HG03457 (cell line): ENCODE results near the gene KPNA6.
A peak's percentile ranks its signal among the peaks of the same experiment; 100 is the strongest.

Experiments
- ATAC-seq: cut with Tn5 transposase; IDR thresholded peaks from one replicate; pipeline ENCODE4 v1.9.1; 2021; ENCODE audit warnings: moderate number of reproducible peaks; ENCODE audit not compliant: unreplicated experiment

Gene KPNA6

DNA sequence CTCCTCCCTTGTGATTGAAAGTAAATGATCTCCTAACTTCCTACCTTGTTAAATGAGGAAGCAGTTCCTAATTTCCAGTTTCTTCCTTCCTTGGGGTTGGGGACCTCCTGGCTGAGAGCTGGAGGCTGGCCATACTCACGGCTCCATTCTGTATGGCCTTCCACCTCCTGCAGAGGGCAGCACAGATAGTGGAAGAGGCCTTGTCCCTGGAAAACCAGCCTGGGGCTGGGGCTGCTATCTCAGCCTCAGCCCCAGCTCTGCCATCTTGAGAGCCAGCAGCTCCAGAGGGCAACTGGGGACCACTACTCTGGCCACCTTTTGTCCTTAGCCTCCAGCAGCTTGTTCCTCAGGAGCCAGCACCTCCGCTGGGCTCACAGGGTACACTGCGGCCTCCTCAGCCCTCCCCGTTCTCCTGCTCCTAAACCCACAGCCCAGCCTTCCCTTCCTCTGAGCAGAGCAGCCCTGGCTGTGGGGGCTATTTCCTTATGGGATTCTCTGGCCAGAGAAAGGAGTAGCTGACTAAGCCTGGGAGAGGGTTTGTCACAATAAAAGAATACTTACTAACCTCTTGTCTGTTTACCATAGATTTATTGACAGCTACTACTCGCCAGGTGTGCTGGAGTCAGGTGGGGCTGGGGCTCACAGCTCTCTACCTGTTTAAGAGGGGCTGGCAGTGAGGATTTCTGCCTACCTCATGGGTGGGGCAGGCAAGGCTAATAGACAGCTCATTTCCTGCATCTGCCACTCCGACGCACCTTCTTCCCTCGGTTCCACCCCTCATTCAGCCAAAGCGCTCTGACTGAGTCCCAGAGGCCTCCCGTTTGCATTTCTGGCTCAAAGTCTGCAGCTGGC, 108.0 kb downstream of the KPNA6 start:
- ATAC-seq, result no peak

DNA sequence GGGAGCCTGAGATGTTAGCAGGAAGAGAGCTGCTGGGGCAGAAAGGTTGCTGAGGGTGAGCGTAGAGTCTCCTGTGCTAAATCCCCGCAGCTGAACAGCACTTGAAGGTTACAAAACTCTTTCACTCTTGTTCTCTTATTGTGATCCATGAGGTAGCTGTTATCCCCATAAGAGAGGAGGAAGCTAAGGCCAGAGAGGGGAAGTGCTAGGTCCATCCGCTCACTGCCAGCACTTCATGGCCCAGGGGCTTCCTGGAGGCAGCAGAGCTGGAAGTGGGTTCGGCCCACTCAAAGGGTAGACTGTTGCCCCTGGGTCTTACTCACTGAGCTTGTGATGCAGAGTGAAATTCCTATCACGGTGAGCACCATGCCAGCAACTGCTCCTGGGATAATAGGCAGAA, 108.7 kb downstream of the KPNA6 start:
- ATAC-seq, result no peak

DNA sequence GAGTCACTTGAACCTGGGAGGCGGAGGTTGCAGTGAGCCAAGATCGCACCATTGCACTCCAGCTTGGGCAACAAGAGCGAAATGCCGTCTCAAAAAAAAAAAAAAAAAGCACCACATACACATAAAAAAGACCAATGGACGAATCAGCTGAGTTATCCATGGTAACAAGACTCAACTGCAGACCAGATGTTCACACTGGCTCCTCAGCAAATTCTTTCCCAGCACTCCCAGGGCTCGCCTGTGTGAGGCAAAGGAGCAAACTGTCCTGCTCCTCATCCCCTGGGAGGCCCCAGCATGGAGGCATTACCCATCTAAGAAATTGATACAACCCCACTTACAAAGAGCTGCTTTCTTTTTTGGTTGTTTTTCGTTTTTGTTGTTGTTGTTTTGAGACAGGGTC, 111.2 kb downstream of the KPNA6 start:
- ATAC-seq, result no peak

DNA sequence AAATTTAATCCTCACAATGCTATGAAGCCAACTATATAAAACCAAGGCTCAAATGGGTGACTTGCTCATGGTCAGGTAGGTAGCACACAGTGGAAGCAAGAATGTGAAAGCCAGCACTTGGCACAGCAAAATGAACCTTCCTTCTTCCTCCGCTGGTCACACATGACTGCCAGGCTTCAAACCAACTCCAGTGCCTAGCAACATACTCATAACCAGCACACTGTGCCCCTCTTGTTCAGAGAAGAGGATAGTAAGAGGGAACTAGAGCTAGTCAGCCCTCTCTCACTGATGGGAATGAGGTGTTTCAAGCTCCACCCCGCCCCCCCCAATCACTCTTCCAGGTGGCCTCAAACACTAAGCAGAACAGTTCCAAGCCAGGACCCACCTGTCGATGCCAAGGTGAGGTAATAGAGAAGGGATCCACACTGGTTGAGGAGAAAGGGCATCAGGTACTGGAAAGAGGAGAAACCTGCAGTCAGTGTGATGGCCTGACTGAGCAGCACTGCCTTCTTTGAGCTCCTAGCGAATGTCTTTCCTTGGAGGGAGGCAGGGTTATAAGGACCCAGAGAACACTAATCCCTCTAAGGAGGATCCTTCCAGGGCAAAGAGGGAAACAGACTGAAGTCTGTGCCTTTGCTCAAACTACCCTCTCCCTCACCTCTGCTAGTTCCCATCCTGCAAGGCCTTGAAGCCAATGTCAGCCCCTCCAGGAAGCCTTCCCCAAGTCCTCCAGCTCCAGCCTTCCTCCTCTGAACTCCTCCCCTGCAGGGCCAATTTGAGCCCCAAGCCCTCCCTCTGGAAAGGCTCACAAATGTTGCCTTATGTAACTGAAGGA, 113.1 kb downstream of the KPNA6 start:
- no peak for ATAC-seq

DNA sequence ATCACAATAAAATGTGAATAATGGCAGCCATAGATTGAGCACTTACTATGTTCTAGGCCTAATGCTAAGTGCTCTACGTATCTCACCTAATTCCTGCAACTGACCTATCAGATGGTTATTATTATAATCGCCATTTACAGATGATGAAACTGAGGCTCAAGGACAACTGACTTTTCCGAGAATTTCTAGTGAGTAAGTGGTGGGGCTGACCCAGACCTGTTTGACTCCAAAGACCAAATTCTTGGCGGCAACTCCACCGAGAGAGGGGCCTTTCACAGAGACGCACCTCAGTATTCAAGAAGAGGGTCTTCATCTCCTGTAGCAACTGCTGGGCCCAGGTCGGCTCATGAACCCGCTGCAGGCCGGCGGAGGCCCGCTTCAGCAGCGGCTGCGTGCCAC, 113.7 kb downstream of the KPNA6 start:
- ATAC-seq, result no peak

DNA sequence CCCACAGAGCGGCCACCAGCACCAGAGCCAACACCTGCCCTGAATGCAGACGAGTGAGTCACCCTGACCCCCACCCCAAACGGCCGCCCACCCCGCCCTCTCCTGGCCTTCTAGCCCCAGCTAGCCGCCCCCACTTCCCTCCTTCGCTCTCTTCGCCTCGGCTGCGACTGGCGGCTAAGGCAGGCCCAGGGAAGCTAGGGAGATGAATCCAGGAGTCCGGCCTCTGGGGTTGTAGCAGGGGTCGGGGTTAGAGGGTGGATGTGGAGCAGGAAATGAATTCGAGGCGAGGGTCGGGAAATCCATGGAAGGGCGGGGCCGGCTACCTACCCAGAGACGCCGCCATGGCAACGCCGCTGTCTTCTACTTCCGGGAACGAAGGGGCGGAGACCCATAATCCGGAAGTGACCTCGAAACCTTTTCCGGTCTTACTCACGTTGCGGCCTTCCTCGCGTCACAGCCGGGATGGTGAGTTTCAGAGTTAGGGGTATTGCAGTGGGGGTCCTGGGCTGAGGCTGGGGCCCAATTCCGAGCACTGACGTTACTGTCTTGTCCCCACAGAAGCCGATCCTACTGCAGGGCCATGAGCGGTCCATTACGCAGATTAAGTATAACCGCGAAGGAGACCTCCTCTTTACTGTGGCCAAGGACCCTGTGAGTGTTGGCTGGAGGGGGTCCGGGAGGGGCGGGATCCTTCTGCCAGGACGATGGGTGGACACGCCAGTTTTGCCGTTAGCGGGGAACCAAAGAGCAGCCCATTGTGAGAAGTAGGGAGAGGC, 114.3 kb downstream of the KPNA6 start, which contains the start of the genes EIF3I and TMEM234:
EIF3I (plus strand) TSS at position 428 of the 776 bp plus-strand sequence; CDS start at position 463, 35 bp downstream.
TMEM234 (minus strand) TSS at position 374 of the 776 bp plus-strand sequence; CDS start at position 343, 31 bp downstream.
- peak; percentile 67 for ATAC-seq

DNA sequence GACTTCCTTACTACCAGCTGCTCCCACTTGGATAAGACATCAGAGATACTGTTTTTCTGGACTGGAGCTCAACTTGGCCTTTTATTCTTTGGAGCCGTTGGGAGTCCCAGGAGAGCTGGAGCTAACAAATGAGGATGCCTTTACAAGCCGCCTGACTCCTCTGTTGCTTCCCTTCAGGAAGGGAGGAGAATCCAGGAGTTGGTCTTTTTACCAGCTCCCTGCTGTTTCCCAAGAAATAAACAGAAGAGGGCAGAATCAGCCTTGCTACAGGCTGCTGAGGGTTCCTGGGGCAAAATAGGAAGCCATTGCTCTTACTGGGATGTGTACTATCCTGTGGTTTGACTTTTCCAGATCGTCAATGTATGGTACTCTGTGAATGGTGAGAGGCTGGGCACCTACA, 115.8 kb downstream of the KPNA6 start:
- ATAC-seq, result no peak

DNA sequence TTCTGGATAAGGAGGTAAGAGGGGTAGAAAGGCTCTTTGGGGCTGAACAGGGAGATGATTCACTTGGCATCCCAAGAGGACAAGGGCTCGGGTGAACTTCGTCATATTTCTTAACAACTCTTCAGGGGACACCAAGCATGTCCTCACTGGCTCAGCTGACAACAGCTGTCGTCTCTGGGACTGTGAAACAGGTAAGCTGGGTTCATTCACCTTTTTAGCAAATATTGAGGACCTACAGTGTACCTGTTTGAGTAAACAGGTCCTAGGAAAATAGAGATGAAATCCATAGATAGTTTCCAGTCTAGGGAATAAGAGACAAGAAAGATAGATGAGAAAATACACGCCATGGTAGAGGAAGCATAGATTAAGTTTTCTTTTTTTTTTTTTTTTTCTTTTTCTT, 116.4 kb downstream of the KPNA6 start:
- no peak for ATAC-seq
